CD4-positive, alpha-beta T cell treated with Interleukin-10 for 1 hour (primary cell): Measurements from ENCODE around the gene GPX2.

Experiments used
- DNase-seq: peaks from one replicate; pipeline ENCODE4 v3.0.0-alpha.2; 2020

GPX2 gene

DNA sequence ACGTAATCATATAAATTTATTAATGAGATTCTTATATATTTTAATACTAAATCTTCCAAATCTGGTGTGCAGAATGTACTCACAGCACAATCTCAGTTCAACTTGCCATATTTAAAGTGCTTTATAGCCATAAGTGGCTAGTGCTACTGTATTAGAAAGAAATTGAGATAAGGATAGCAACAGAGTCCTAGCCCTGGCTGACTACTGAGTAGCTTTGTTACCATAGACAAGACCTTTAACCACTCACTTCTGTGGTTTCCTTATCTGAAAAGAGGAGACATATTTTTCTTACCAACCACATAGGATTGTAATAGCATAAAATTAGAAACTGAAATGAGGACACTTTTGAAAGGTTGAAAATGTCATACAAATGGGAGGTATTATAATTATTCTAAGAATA is 30.3 kb downstream of the GPX2 start:
- DNase-seq: no peak

DNA sequence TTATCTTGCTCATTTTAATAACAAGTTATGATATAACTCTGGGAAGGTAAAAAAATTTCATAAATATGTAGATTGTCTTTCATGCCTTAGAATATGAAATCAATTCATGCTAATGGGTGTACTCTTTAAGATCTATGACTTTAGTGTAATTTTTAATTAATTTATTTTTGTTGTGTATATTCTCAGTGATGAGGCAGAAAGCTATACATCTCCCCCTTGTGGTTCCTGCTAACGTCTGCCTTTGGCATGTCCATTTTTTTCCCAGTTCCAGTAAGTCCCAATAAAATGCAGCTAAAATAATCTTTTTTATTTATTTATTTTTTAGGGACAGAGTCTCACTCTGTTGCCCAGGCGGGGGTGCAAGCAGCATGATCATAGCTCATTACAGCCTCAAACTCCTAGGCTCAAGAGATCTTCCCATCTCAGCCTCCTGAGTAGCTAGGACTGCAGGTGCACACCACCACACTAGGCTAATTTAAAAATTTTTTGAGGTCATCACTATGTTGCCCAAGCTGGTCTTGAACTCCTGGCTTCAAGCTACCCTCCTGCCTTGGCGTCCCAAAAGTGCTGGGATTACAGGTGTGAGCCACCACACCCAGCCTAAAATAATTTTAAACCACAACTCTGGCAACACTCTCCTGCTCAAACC is 31.6 kb downstream of the GPX2 start:
- no peak for DNase-seq

DNA sequence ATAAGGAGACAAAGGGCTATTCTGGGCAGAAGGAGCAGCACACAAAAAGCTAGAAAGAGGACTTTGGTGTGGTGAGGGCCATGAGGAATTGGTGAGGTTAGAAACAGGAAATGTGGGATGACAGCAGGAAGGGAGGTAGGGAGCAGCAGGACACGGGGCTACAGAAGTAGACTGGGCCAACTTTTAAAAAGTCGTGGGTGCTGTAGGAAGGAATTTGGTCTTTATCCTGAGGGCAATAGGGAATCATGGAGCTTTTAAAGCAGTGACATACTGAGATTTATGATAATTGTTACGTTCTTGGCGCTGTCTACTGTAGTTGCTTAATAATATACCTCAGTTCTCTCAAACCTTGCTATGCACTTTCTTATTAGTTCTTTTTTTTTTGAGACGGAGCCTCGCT is 36.5 kb downstream of the GPX2 start:
- no peak for DNase-seq

DNA sequence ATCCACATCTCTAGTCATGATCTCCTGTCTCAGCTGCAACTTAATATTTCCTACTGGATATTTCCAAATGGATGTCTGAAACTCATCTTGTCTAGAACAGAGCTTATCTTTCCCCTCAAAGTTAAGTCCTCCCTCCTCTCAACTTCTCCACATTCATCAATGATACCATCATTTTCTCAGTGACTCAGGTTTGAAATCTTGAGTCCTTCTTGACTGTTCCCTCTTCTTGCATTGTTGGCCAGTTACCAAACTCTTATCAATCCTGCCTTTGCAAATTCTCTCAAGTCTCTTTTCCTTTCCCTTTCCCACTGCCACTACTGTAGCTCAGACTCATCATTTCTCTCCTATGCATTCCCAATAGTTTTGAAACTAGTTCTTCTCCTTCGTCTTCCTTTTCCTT is 42.6 kb downstream of the GPX2 start:
- DNase-seq: no peak

DNA sequence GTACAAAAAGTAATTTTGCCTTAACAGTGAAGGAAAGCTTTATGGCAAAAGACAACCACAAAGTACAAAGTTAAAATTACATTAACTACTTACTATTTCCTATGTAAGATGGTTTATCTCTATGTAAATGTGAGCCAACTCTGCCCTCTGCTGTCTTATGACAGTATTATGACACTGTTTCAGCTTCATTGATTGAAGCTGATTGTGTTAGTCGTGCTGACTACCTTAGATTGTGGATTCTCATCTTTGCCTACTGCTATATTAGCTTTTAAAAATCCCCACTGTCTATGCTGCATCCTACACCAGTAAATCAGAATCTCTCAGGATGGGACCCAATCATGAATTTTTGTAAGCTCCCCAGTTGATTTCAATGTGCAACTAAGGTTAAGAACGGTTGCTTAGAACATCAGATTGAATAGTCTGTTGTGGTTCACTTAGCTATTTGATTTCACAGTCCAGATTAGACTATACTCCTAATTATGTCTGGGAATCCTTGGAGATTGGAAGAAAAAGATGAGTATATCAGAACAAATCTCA is 50.6 kb downstream of the GPX2 start:
- peak; percentile 74 for DNase-seq

DNA sequence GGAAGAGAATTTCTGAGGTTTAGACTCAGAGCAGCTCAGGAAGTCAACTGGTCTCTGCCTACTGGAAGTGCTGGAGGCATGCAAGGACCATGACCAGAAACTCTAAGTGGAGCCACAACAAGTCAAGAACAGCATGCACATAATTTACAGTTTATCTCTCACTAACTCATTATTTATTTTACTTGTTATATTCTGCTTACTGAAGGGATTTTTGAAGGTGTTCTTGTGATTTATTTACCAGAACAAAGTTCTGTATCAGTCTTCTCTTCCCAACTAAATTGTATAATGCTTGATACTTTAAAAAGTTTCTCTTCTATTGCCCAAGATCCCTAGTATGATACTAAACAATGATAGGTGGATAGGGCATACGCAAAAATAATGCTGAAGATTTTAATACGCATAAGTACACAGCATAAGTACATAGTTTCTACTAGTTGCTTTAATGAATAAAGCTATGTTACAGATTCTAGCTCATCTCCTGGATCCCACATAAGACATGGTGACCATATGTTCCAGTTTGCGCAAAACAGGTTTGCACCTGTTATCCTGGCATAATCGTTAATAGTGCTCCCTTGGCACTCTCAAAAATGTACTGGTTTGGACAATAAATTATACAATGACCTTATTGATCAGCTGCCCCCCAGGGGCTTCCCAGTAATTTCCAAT is 51.2 kb downstream of the GPX2 start:
- no peak for DNase-seq

DNA sequence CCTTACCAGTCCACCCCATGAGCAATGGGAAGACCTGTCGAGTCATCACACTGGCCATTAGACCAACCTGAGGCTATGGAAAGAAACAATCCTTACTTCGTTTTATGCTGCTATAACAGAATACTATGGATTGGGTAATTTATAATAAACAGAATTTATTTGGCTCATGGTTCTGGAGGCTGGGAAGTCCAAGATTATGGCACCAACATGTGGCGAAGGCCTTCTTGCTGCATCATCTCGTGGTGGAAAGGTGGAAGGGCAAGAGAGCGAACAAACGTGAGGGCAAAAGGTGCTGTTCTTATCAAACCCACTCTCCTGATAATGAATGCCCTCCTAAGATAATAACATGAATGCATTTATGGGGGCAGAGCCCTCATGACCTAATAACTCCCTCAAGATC is 53.2 kb downstream of the GPX2 start:
- no peak for DNase-seq
